Ascending aorta (tissue), 2 donors: ENCODE measurements around the gene FSTL4. TPM values are rescaled to one million over a fixed set of nuclear protein-coding genes. Genes with fewer than 3 reads are reported as not detected.

Experiments used
- DNase-seq, 2 donors: peaks; one replicate each; pipeline ENCODE4 v3.0.0-alpha.2; 2019; ENCODE audit warnings: low spot score in 2 of 2
- H3K27ac ChIP-seq, 2 donors: fragments of 200-600 bp; sonication (generic); one replicate each; pipeline ENCODE4 v1.5.1; 2016 to 2017; ENCODE audit warnings: mild to moderate bottlenecking in 1 of 2
- H3K27me3 ChIP-seq: fragments of 200-600 bp; sonication (generic); one replicate; pipeline ENCODE4 v1.5.1; 2017
- H3K36me3 ChIP-seq, 2 donors: fragments of 200-600 bp; sonication (generic); one replicate each; pipeline ENCODE4 v1.5.1; 2016
- H3K4me1 ChIP-seq, 2 donors: fragments of 200-600 bp; sonication (generic); one replicate each; pipeline ENCODE4 v1.5.1; 2016 to 2017; ENCODE audit warnings: mild to moderate bottlenecking in 1 of 2
- H3K4me3 ChIP-seq, 2 donors: fragments of 200-600 bp; sonication (generic); one replicate each; pipeline ENCODE4 v1.5.1; 2016 to 2017; ENCODE audit warnings: mild to moderate bottlenecking in 1 of 2
- H3K9me3 ChIP-seq, 2 donors: fragments of 200-600 bp; sonication (generic); one replicate each; pipeline ENCODE4 v1.5.1; 2016
- CTCF ChIP-seq, 3 experiments: fragments of 200-600 bp in 2 of 3; fragments of 450-650 bp in 1 of 3; sonication (generic) in 2 of 3; IDR thresholded peaks; one replicate each; pipeline ENCODE4 v1.5.1; 2016 to 2019; ENCODE audit warnings: antibody characterized with exemption in 3 of 3, mild to moderate bottlenecking in 1 of 3, moderate library complexity in 1 of 3
- intact Hi-C: fragments of 100-400 bp; cut with DNase I; formaldehyde crosslinking; loops from one replicate; pipeline ENCODE4 v1.15.1; 2023
- total RNA-seq: library from RNA; depleted of rRNA; stranded (reverse); fragments of >200 nt; gene quantifications from one replicate; pipeline ENCODE4 v1.1.0, GENCODE V29; 2016

FSTL4 gene
- total RNA-seq, 1 donor from 2014 or later: 0.11 TPM

DNA sequence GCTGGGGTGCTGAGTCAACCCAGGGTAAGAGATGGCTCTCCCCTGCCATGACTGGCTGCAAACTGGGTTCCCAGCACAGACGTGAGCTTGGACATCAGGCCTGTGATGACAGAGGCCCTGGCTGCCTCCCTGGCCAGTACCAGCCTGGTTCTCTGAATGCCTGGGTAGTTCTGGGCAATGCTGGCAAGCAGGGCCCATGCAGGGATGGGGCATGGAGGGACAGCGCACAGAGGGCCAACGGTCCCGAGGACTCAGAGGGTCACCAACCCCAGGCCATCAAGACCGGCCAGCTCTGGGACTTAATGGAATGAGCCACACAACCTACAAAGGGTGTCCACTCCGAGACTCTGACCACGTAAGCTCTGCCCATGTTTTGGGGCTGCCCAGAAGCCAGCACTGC, 241.4 kb downstream of the FSTL4 start:
- H3K27me3 ChIP-seq: no peaks in the 10 kb centered on the region
- intact Hi-C loops: no loop called here
- H3K36me3 ChIP-seq: no peaks in the 10 kb centered on the region
- no peak overlapping the region for H3K27ac ChIP-seq
- no peak for TF ChIP-seq CTCF (IDR thresholded peaks at IDR 0.05)
- peak in 1 of 2 donors; percentile 28 for DNase-seq
- H3K9me3 ChIP-seq: no peaks in the 10 kb centered on the region
- H3K4me3 ChIP-seq: no peak overlapping the region
- no peaks in the 10 kb centered on the region for H3K4me1 ChIP-seq

- H3K4me3 ChIP-seq: no peak overlapping the region
- no peaks in the 10 kb centered on the region for H3K36me3 ChIP-seq
- no peak overlapping the region for H3K27ac ChIP-seq
- intact Hi-C loops: no loop called here
- no peaks in the 10 kb centered on the region for H3K4me1 ChIP-seq
- DNase-seq: peak in 1 of 2 donors; percentile 24
- H3K27me3 ChIP-seq: no peaks in the 10 kb centered on the region
- no peak for TF ChIP-seq CTCF (IDR thresholded peaks at IDR 0.05)
- no peaks in the 10 kb centered on the region for H3K9me3 ChIP-seq
Measured at GRCh38 chr5:133370036-133370831, 242.1 kb downstream of the FSTL4 start.

DNA sequence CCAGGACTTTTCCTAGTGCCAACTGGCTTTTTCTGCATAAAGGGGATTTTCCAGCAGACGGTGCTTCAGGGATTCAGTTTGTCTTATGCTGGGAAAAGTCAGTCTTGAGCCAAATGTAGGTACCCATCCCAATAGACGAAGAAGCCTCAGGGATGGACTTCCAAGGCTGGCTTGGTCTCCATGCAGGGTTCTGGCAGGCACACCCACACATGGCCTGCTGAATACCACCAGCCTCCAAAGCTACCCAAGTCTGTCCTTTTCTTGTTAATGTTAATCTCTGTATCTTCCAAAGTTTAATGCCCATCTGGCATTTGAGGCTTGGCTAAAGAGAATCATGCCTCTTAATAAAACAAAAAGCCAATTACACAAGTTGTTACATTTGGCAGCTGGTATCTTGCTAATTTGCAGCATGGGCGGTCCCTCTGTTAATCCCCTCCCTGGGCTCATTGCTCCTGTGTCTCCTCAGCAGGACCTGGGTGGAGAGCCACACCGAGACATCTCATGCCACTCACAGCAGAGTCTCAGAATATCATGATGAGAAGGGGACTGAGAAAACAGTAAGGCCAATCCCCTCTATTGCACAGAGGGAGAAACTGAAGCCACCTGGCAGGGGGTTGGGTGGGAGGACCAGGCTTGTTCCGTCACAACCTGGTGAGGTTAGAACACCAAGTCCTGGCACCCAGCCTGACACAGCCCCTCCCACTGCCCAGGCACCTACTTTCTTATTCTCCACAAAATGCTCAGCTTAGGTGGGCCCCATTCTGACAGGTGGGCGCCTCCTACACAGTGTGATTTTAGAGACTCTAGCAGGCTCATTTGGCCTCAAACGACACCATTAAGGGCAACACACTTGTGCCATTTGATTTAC, 243.2 kb downstream of the FSTL4 start:
- Histone ChIP-seq H3K27me3 (no peaks in the 10 kb centered on the region), H3K27ac (no peak overlapping the region)
- intact Hi-C loops: no loop called here

DNA sequence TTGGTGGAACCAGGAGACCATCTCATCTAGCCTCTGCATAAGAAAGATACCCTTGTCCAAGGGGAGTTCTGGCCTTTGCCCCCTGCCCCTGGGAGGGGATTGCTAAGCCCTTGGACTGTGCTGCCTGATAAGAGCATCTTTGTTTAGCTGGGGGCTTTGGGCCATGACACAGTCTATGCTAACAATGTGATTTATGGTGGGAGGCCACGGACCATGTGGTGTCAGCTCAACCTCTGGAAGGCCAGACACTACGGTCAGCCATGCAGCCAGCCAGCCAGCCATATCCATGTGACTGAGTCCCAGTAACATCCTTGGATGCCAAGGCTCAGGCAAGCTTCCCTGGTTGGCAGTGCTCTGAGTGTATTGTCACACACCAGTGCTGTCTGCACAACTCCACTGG, 244.4 kb downstream of the FSTL4 start:
- no peaks in the 10 kb centered on the region for H3K36me3 ChIP-seq
- no peak for TF ChIP-seq CTCF (IDR thresholded peaks at IDR 0.05)
- no peaks in the 10 kb centered on the region for H3K27me3 ChIP-seq
- no peak overlapping the region for H3K27ac ChIP-seq
- no peak overlapping the region for H3K4me3 ChIP-seq
- no peaks in the 10 kb centered on the region for H3K4me1 ChIP-seq
- peak in 1 of 2 donors; percentile 31 for DNase-seq
- intact Hi-C loops: no loop called here
- H3K9me3 ChIP-seq: no peaks in the 10 kb centered on the region

More for the DNA sequence above, 243.2 kb downstream of the FSTL4 start:
- peak in 1 of 2 donors; percentile 8 for DNase-seq
- H3K4me3 ChIP-seq: no peak overlapping the region
- H3K9me3 ChIP-seq: no peaks in the 10 kb centered on the region
- TF ChIP-seq CTCF (IDR thresholded peaks at IDR 0.05): no peak
- no peaks in the 10 kb centered on the region for H3K36me3 ChIP-seq
- no peaks in the 10 kb centered on the region for H3K4me1 ChIP-seq

DNA sequence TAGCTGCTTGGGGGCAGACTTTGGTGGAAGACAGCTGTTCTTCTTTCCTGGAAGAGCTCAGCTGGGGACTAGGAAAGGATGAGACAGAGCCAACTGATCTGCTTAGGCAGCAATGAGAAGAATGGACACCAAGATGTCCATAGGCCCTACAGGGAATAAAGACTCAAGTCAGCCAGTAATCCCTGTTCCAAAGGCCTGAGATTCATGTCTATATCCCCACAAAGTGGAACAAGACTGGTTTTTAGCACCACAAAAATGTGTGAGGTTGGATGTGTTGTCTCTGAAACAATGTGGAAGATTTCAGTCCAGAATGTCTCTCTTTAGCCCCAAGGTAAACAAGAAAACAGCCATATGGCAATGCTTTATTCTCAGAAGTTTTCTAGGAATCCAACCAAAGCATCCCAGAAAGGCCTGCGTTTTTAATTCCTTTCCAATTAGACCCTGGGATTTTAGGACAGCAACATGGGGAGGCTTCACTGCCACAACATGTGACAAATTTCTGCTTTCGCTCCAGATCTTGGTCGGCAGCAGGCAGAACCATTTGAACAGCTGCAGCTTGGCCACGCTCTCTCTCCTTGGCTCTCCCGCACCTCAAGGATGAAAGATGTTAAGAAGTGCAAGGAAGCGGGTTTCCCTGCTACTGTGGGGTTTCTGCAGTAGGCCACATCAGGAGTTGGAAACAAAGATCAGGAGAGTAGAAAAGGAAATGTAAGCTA, 245.1 kb downstream of the FSTL4 start:
- H3K4me1 ChIP-seq: no peaks in the 10 kb centered on the region
- H3K36me3 ChIP-seq: no peaks in the 10 kb centered on the region
- DNase-seq: peak in 1 of 2 donors; percentile 12
- no peaks in the 10 kb centered on the region for H3K9me3 ChIP-seq
- H3K27me3 ChIP-seq: no peaks in the 10 kb centered on the region
- intact Hi-C loops: no loop called here
- H3K4me3 ChIP-seq: no peak overlapping the region
- TF ChIP-seq CTCF (IDR thresholded peaks at IDR 0.05): no peak
- no peak overlapping the region for H3K27ac ChIP-seq
